Measurements from ENCODE around the gene FCGR3A. TPM values are rescaled to one million over a fixed set of nuclear protein-coding genes. Genes with fewer than 3 reads are reported as not detected.

The FCGR3A gene
- total and polyA plus RNA-seq, 11 donors = 1.8 to 204 (median 9.2) TPM

DNA sequence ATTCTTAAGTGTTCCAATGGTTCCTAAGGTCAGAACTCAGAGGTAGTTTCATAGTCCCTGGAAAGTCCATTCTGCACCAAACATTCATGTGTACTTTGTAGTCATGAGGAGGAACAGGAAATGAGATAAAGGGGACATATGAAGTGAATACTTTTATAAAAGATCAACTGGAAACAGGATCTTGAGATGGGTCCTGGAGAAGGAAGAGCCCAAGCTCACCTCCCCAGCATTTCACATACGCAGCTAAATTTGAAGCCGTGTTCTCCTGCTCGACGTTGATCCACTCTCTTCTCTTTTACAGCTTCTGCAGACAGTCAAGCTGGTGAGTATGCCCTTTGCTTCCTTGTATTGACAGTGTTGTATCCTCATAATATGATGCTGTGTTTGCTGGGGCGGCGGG, 43.9 kb downstream of the FCGR3A start:
- DNase-seq (no peak), ATAC-seq (peak in 1 of 4 donors; percentile 15)
- H3K36me3 ChIP-seq = peaks cover 0 to 21% (median 0%) of the 10 kb centered on the region in 9 donors
- WGBS, 4 donors = 78 to 86% (median 81%) methylated on average over 6 of the region's 6 CpGs
- intact Hi-C loops (cut with DNase I) = no loop called here
- H3K27me3 ChIP-seq = peaks cover 0 to 39% (median 0%) of the 10 kb centered on the region in 9 donors
- H3K4me3 ChIP-seq = peak overlapping the region in 9 of 12 donors; percentile 4 to 60 (median 34)
- TF ChIP-seq, protein P1, sequence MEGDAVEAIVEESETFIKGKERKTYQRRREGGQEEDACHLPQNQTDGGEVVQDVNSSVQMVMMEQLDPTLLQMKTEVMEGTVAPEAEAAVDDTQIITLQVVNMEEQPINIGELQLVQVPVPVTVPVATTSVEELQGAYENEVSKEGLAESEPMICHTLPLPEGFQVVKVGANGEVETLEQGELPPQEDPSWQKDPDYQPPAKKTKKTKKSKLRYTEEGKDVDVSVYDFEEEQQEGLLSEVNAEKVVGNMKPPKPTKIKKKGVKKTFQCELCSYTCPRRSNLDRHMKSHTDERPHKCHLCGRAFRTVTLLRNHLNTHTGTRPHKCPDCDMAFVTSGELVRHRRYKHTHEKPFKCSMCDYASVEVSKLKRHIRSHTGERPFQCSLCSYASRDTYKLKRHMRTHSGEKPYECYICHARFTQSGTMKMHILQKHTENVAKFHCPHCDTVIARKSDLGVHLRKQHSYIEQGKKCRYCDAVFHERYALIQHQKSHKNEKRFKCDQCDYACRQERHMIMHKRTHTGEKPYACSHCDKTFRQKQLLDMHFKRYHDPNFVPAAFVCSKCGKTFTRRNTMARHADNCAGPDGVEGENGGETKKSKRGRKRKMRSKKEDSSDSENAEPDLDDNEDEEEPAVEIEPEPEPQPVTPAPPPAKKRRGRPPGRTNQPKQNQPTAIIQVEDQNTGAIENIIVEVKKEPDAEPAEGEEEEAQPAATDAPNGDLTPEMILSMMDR (IDR thresholded peaks at IDR 0.05) = no peak
- no peak for TF ChIP-seq POLR2A (IDR thresholded peaks at IDR 0.05)
- H3K27ac ChIP-seq = peak overlapping the region in 6 of 12 donors; percentile 8 to 89 (median 54)
- H3K9me3 ChIP-seq = no peaks in the 10 kb centered on the region
- H3K4me1 ChIP-seq = peaks cover 0 to 37% (median 0%) of the 10 kb centered on the region in 12 donors

DNA sequence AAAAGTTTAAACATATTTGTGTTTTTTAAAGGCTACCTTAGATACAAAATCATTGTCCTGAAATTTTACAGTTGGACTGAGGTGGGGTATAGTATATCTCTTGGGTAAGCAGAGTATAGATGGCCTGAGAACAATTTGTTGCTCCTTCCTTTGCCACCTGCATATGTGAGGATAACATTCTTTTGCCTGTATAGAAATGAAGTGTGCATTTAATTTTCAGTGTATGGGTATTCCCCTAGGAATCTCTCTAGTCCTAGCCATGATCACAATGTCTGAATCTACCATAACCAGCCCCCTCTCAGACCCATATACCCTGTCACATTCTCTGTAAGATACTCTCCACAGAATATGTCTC, 46.2 kb downstream of the FCGR3A start:
- H3K27me3 ChIP-seq = peaks cover 0 to 42% (median 0%) of the 10 kb centered on the region in 9 donors

DNA sequence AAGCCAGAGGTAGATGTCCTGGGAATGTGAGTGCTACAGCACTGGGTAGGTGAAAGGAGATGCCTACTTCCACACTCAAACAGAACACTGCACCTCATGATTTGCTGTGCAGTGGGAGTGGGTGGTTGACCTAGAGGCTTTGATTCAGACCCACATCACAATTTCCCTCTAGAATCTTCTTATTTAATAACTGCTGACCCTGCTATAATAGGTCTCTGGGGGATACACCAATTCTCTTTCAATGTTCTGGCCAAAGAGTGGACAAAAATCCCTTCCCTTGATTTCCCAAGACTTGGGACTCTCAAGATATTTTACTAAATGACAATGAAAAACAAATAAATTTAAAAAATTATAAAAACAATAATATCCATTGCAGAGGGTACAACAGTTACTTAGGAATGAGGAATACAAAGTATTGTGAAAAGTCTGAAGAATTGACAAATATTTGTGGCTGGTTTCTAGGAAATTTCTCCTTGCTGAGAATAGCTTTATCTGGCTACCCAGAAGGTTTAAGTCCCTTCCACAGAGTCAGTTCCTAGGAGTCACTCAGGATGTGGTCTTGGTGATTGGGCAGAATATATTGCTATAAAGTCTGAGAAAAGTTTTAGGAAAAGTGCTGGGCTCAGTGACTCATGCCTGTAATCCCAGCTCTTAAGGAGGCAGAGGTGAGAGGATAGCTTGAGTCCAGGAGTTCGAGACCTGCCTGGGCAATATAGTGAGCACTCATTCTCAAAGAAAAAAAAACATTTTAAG, 46.8 kb downstream of the FCGR3A start:
- ATAC-seq (no peak), DNase-seq (no peak)
- H3K36me3 ChIP-seq = no peaks in the 10 kb centered on the region
- TF ChIP-seq, protein P1 (IDR thresholded peaks at IDR 0.05) = no peak
- TF ChIP-seq POLR2A (IDR thresholded peaks at IDR 0.05) = no peak
- no peak overlapping the region for H3K27ac ChIP-seq
- peaks cover 0 to 36% (median 0%) of the 10 kb centered on the region in 9 donors for H3K27me3 ChIP-seq
- H3K4me1 ChIP-seq = peaks cover 0 to 36% (median 0%) of the 10 kb centered on the region in 12 donors
- no peaks in the 10 kb centered on the region for H3K9me3 ChIP-seq
- H3K4me3 ChIP-seq = no peak overlapping the region
- intact Hi-C loops (cut with DNase I) = no loop called here
- 48 to 98% (median 95%) methylated on average over 1 of the region's 1 CpG for WGBS, 4 donors

More for the DNA sequence above, 46.2 kb downstream of the FCGR3A start:
- Histone ChIP-seq H3K36me3 (no peaks in the 10 kb centered on the region), H3K9me3 (no peaks in the 10 kb centered on the region), H3K27ac (no peak overlapping the region), H3K4me3 (no peak overlapping the region), H3K4me1 (peaks cover 0 to 39% (median 0%) of the 10 kb centered on the region in 12 donors)
- DNase-seq (no peak), ATAC-seq (no peak)
- intact Hi-C loops (cut with DNase I) = no loop called here
- TF ChIP-seq, protein P1 (IDR thresholded peaks at IDR 0.05) = no peak
- no peak for TF ChIP-seq POLR2A (IDR thresholded peaks at IDR 0.05)

DNA sequence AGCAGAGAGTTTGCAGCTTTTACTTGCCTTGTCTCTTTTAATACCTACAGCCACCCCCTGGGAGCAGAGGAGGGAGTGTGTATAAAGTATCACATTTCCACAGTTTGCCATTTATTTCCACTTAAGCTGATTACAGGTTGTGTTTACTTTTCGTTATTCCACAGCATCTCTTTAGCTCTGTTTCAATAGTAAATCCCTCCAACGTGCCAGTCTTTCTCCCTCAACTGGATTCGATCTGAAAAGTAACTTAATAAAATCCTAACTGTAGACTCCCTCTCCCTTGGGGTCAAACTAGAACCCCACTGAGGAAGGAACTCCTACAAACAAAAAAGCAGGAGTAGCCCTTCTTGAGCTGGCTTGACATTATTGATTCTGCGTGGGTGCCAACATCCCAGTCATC, 47.4 kb downstream of the FCGR3A start:
- 79 to 85% (median 81%) methylated on average over 4 of the region's 4 CpGs for WGBS, 4 donors

More for the DNA sequence above, 47.4 kb downstream of the FCGR3A start:
- no peak for DNase-seq
- intact Hi-C loops (cut with DNase I) = no loop called here
- ATAC-seq = no peak
- Histone ChIP-seq H3K27me3 (peaks cover 0 to 35% (median 0%) of the 10 kb centered on the region in 9 donors), H3K4me3 (no peak overlapping the region), H3K36me3 (no peaks in the 10 kb centered on the region), H3K9me3 (no peaks in the 10 kb centered on the region), H3K4me1 (peaks cover 0 to 29% (median 0%) of the 10 kb centered on the region in 12 donors), H3K27ac (no peak overlapping the region)
- TF ChIP-seq, protein P1 (IDR thresholded peaks at IDR 0.05) = no peak
- TF ChIP-seq POLR2A (IDR thresholded peaks at IDR 0.05) = no peak
